ENCODE data around the gene NTRK3.

DNA sequence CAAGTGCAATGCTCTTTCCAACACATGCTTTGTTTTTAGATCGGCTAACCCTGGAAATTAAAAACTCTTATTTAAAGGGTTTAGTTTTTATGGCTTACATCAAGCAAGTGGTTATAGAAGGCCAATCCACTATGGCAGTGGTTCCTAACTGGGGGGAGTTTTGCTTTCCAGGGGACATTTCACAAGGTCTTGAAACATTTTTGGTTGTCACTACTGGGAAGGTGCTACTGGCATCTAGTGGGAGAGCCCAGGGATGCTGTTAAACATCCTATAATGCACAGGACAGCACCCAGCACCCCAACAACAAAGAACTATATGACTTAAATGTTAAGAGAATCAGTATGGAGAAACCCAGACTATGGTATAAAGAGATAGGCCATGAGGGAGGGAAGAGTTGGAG lies 439.0 kb downstream of the NTRK3 start:
- TF ChIP-seq, protein P1, sequence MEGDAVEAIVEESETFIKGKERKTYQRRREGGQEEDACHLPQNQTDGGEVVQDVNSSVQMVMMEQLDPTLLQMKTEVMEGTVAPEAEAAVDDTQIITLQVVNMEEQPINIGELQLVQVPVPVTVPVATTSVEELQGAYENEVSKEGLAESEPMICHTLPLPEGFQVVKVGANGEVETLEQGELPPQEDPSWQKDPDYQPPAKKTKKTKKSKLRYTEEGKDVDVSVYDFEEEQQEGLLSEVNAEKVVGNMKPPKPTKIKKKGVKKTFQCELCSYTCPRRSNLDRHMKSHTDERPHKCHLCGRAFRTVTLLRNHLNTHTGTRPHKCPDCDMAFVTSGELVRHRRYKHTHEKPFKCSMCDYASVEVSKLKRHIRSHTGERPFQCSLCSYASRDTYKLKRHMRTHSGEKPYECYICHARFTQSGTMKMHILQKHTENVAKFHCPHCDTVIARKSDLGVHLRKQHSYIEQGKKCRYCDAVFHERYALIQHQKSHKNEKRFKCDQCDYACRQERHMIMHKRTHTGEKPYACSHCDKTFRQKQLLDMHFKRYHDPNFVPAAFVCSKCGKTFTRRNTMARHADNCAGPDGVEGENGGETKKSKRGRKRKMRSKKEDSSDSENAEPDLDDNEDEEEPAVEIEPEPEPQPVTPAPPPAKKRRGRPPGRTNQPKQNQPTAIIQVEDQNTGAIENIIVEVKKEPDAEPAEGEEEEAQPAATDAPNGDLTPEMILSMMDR (IDR thresholded peaks at IDR 0.05; ENCODE audit: low read depth, low read length): no peak
- TF ChIP-seq EZH2phosphoT487 (IDR thresholded peaks at IDR 0.05; ENCODE audit: low read depth): no peak
